Glomerular visceral epithelial cell (primary cell): ENCODE data around the gene MKLN1.

Experiments
- DNase-seq: peaks from one replicate; pipeline ENCODE4 v3.0.0-alpha.2; 2016; ENCODE audit errors: extremely low spot score

MKLN1 gene

GRCh38 chr7:131521651-131522163 is 194.0 kb downstream of the MKLN1 start:
- DNase-seq, result no peak

GRCh38 chr7:131522325-131522930 is 194.8 kb downstream of the MKLN1 start:
- DNase-seq, result no peak

- no peak for DNase-seq
Observed at GRCh38 chr7:131524115-131524514, 196.4 kb downstream of the MKLN1 start.

GRCh38 chr7:131524703-131525102 is 197.0 kb downstream of the MKLN1 start:
- DNase-seq, result no peak

GRCh38 chr7:131525820-131526219 is 198.1 kb downstream of the MKLN1 start:
- no peak for DNase-seq

GRCh38 chr7:131527456-131527855 is 199.8 kb downstream of the MKLN1 start:
- DNase-seq, result no peak

GRCh38 chr7:131529179-131529578 is 201.5 kb downstream of the MKLN1 start:
- DNase-seq, result no peak

- no peak for DNase-seq
Observed at GRCh38 chr7:131529617-131530016, 201.9 kb downstream of the MKLN1 start.

GRCh38 chr7:131530137-131530536 is 202.5 kb downstream of the MKLN1 start:
- no peak for DNase-seq

GRCh38 chr7:131532570-131533091 is 205.0 kb downstream of the MKLN1 start:
- DNase-seq, result no peak

- DNase-seq, result no peak
Observed at GRCh38 chr7:131533151-131533559, 205.5 kb downstream of the MKLN1 start.

- no peak for DNase-seq
Observed at GRCh38 chr7:131533566-131534561, 206.2 kb downstream of the MKLN1 start.

GRCh38 chr7:131536361-131536849 is 208.7 kb downstream of the MKLN1 start:
- no peak for DNase-seq

- no peak for DNase-seq
Observed at GRCh38 chr7:131537571-131537978, 209.9 kb downstream of the MKLN1 start.

- DNase-seq, result peak; percentile 43
Observed at GRCh38 chr7:131538071-131538812, 210.6 kb downstream of the MKLN1 start.

GRCh38 chr7:131538813-131539179 is 211.1 kb downstream of the MKLN1 start:
- DNase-seq, result no peak

- DNase-seq, result no peak
Observed at GRCh38 chr7:131540491-131541162, 213.0 kb downstream of the MKLN1 start.

- DNase-seq, result no peak
Observed at GRCh38 chr7:131543298-131543697, 215.6 kb downstream of the MKLN1 start.

GRCh38 chr7:131544021-131544420 is 216.3 kb downstream of the MKLN1 start:
- no peak for DNase-seq

- DNase-seq, result no peak
Observed at GRCh38 chr7:131544449-131545301, 217.0 kb downstream of the MKLN1 start.
